NB4 (cell line): ENCODE data around the gene CCDC127.
"Not testable (repeated sequence)": the region's sequence is repeated elsewhere in the genome, so short reads cannot be mapped to it uniquely, and the experiment has no call there.

ENCODE experiments used
- DNase-seq: peaks from one replicate; pipeline ENCODE4 v3.0.0; 2010; ENCODE audit warnings: low read depth
- H3K4me3 ChIP-seq: one replicate; pipeline ENCODE4 v1.5.1; 2011; ENCODE audit warnings: mild to moderate bottlenecking, low read depth, low read length, moderate library complexity
- CTCF ChIP-seq: IDR thresholded peaks from one replicate; pipeline ENCODE4 v1.5.1; 2012; ENCODE audit warnings: low read depth, low read length
- MYC ChIP-seq: IDR thresholded peaks from 2 replicates; pipeline ENCODE4 v1.6.1; 2011; ENCODE audit warnings: low read depth, low read length
- POLR2A ChIP-seq: IDR thresholded peaks from 2 replicates; pipeline ENCODE4 v1.6.1; 2011; ENCODE audit warnings: mild to moderate bottlenecking; ENCODE audit not compliant: insufficient read length; ENCODE audit errors: extremely low read depth
- TF ChIP-seq, protein P1 (sequence below): IDR thresholded peaks from 2 replicates; pipeline ENCODE4 v1.6.1; 2011; ENCODE audit warnings: low read depth, low read length

CCDC127 gene

DNA sequence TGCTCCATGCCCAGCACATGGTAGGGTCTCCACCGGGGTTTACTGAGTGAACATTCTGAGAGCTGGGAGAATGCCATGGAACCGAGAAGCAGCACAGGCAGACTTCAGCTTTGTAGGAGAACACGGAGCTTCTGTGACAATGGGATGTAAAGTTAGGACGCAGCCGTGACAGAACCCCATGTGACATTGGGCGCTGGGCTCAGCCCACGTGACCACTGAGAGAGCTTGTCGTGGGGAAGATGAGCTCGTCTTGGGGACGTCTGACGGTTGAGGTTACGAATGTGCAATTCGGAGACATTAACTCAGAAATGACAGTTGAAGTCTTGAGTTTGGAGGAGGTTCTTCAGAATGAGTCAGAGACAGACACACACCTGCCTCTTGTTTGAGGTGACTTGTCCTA lies 13.7 kb upstream of the CCDC127 start:
- no peak overlapping the region for H3K4me3 ChIP-seq
- TF ChIP-seq, protein P1, sequence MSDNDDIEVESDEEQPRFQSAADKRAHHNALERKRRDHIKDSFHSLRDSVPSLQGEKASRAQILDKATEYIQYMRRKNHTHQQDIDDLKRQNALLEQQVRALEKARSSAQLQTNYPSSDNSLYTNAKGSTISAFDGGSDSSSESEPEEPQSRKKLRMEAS = no peak
- TF ChIP-seq CTCF (no peak), POLR2A (no peak)
- DNase-seq = no peak

- no peak for DNase-seq
- no peak overlapping the region for H3K4me3 ChIP-seq
- no peak for TF ChIP-seq MYC
- no peak for TF ChIP-seq CTCF
- TF ChIP-seq POLR2A = no peak
- TF ChIP-seq, protein P1 = no peak
Observed at GRCh38 chr5:230711-231110, 12.8 kb upstream of the CCDC127 start.

DNA sequence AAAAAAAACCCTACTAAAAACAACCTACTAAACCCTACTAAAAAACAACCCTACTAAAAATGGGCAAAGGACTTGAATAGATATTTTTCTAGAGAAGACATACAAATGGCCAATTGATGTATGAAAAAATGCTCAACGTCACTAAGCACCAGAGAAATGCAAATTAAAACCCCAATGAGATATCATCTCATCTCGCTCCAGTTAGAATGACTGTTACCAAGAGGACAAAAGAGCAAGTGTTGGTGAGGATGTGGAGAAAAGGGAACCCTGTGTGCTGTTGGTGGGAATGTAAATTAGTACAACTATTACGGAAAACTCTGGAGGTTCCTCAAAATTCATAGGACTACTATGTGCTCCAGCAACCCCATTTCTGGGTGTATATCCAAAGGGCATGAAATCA lies 10.9 kb upstream of the CCDC127 start:
- H3K4me3 ChIP-seq = no peak overlapping the region
- TF ChIP-seq MYC (no peak), CTCF (no peak), POLR2A (no peak)
- TF ChIP-seq, protein P1 = no peak
- DNase-seq = no peak

- not testable (repeated sequence) for DNase-seq, H3K4me3 ChIP-seq
Observed at GRCh38 chr5:227375-227774, 9.4 kb upstream of the CCDC127 start.

DNA sequence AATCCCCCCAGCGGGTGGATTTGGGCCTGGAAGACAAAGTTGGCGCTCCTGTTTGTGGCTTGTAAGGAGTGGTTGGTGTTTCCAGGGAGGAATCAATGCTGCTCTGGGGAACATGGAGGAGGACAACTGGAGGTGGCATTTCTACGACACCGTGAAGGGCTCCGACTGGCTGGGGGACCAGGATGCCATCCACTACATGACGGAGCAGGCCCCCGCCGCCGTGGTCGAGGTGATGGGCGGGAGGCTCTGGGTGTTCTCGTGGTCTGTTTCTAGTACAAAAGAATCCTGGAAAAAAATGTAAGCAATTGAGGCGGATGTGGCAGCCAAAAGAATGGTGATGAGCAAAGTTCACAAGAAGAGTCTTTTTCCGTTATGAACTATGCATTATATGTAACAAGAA lies 7.4 kb upstream of the CCDC127 start:
- no peak overlapping the region for H3K4me3 ChIP-seq
- DNase-seq = no peak
- no peak for TF ChIP-seq MYC
- TF ChIP-seq, protein P1 = no peak
- TF ChIP-seq POLR2A = no peak
- TF ChIP-seq CTCF = no peak

- no peak for DNase-seq
- no peak overlapping the region for H3K4me3 ChIP-seq
- TF ChIP-seq MYC (no peak), POLR2A (no peak), CTCF (no peak)
- TF ChIP-seq, protein P1 = no peak
Observed at GRCh38 chr5:223791-224190, 5.8 kb upstream of the CCDC127 start.

GRCh38 chr5:222951-223715 lies 5.2 kb upstream of the CCDC127 start:
- not testable (repeated sequence) for DNase-seq, H3K4me3 ChIP-seq
